K562 (cell line): Measurements from ENCODE around the gene PTBP3. TPM values are rescaled to one million over a fixed set of nuclear protein-coding genes. Genes with fewer than 3 reads are reported as not detected.

ENCODE experiments used
- CBFB ChIP-seq: sonication (generic); formaldehyde crosslinking; IDR thresholded peaks from 2 replicates; pipeline ENCODE4 v1.4.0; 2020; ENCODE audit warnings: mild to moderate bottlenecking, missing genetic modification reagents
- DDX20 ChIP-seq: fragments of 450-650 bp; IDR thresholded peaks from 2 replicates; pipeline ENCODE4 v1.6.1; 2016; ENCODE audit warnings: missing genetic modification characterization, low read depth, mild to moderate bottlenecking, missing compliant biosample characterization, moderate library complexity
- EHMT2 ChIP-seq: fragments of 450-650 bp; IDR thresholded peaks from 2 replicates; pipeline ENCODE4 v1.6.1; 2018; ENCODE audit warnings: antibody characterized with exemption
- FOXM1 ChIP-seq, 2 experiments: fragments of 450-650 bp in 1 of 2; sonication (generic) in 1 of 2; formaldehyde crosslinking in 1 of 2; IDR thresholded peaks; 2 replicates each; pipeline versions ENCODE4 v1.6.1 to v1.9.0; 2017 to 2022; ENCODE audit warnings: low read depth in 2 of 2, mild to moderate bottlenecking in 2 of 2, missing genetic modification reagents in 1 of 2, moderate library complexity in 1 of 2
- GATAD2B ChIP-seq: fragments of 450-650 bp; IDR thresholded peaks from 2 replicates; pipeline ENCODE4 v1.6.1; 2017; ENCODE audit warnings: mild to moderate bottlenecking, borderline replicate concordance
- HMGN3 ChIP-seq: IDR thresholded peaks from 2 replicates; pipeline ENCODE4 v1.6.1; 2011; ENCODE audit warnings: borderline replicate concordance, low read depth, mild to moderate bottlenecking, mixed read lengths, low read length; ENCODE audit not compliant: insufficient read length; ENCODE audit errors: extremely low read depth
- L3MBTL2 ChIP-seq: fragments of 450-650 bp; IDR thresholded peaks from 2 replicates; pipeline ENCODE4 v1.6.1; 2016; ENCODE audit warnings: mild to moderate bottlenecking, moderate library complexity
- PHF21A ChIP-seq: fragments of 450-650 bp; IDR thresholded peaks from 2 replicates; pipeline ENCODE4 v1.6.1; 2017; ENCODE audit warnings: low read depth, borderline replicate concordance
- XRCC4 ChIP-seq: IDR thresholded peaks from one replicate; pipeline ENCODE4 v1.6.1; 2011; ENCODE audit not compliant: insufficient read depth, insufficient read length; ENCODE audit errors: extremely low read depth
- polyA plus RNA-seq, 8 experiments: library from polyadenylated mRNA; depleted of rRNA in 4 of 8; stranded (reverse) in 5 of 8; unstranded in 3 of 8; fragments of >200 nt; fragmentation: Nextera tagmentation in 2 of 8; fragmentation: Illumina TruSeq in 1 of 8; extraction: Ambion mirVana in 2 of 8; extraction: Trizol in 1 of 8; gene quantifications; 2 replicates each; pipeline versions ENCODE4 v1.2.1 to v1.2.3, GENCODE V29; 2011 to 2014; ENCODE audit warnings: inconsistent platforms in 1 of 8, missing spikeins in 1 of 8
- total RNA-seq, 7 experiments: library from RNA; depleted of rRNA in 6 of 7; stranded (reverse); fragments of >200 nt in 6 of 7; fragmentation: Illumina TruSeq in 2 of 7; extraction: Trizol in 2 of 7; gene quantifications; 2 replicates each; pipeline versions ENCODE4 v1.2.1 to v1.2.3, GENCODE V29; 2011 to 2021; ENCODE audit warnings: low replicate concordance in 1 of 7
- TF ChIP-seq, protein P1 (sequence below): IDR thresholded peaks from 2 replicates; pipeline ENCODE4 v1.6.1; 2016; ENCODE audit warnings: missing genetic modification characterization, missing compliant biosample characterization
- TF ChIP-seq, protein P2 (sequence below): fragments of 250-450 bp; sonication (Bioruptor Pico); IDR thresholded peaks from 2 replicates; pipeline ENCODE4 v1.8.0; 2022; ENCODE audit warnings: inconsistent platforms
- TF ChIP-seq, protein P3 (sequence below): sonication (generic); formaldehyde crosslinking; IDR thresholded peaks from 2 replicates; pipeline ENCODE4 v1.8.0; 2022; ENCODE audit warnings: missing genetic modification reagents, mild to moderate bottlenecking, borderline replicate concordance
- TF ChIP-seq, protein P4 (sequence below): fragments of 250-450 bp; sonication (Bioruptor Pico); IDR thresholded peaks from 2 replicates; pipeline ENCODE4 v1.4.0; 2020; ENCODE audit warnings: borderline replicate concordance
- TF ChIP-seq, protein P5 (sequence below): sonication (generic); formaldehyde crosslinking; IDR thresholded peaks from 2 replicates; pipeline ENCODE4 v1.8.1; 2022; ENCODE audit warnings: missing genetic modification reagents
- TF ChIP-seq, protein P6 (sequence below): fragments of 250-450 bp; sonication (Bioruptor Pico); IDR thresholded peaks from 2 replicates; pipeline ENCODE4 v1.5.0; 2021
- TF ChIP-seq, protein P7 (sequence below): fragments of 450-650 bp; formaldehyde crosslinking; IDR thresholded peaks from 2 replicates; pipeline ENCODE4 v1.4.0; 2020; ENCODE audit warnings: mild to moderate bottlenecking

Gene PTBP3
- total and polyA plus RNA-seq, 9 of the 15 experiments (the other 6 are each of a cell fraction or from before 2014, with no cell fraction given), result 22.4 to 132 (median 68.0) TPM

DNA sequence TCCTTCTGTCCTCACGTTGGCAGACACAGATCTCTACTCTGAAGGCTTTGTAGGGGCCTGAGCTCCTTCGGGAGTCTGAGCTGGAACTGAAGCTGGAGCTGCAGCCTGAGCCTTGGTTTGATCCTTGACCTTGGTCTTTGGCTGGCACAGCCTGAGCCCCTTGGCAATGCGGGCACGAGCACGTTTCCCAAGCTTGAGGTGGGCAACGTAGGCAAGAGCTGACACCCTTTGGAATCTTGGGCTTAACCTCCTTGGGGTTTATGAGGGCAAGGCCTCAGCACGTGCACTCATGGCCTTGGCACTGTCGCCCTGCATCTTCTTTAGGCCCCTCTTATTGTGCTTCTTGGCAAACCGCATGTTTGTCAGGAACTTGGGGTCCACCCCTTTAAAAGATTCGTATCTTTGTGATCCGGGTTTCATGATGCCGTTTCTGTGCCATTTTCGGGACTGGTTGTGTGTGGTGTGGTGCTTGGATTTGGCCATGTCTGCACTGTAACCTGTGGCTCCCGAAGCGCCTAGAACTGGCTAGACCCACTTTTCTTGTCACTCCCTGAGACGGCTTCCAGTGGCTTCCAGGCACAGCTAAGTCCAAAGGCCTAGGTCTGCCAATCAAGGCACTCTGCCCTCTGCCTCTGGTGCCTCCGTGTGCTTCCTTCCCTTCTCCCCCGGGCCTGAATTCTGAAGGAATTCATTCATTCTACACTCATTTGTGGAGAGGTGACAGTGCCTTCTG is 159.8 kb downstream of the PTBP3 start (continued):
- TF ChIP-seq, protein P1, sequence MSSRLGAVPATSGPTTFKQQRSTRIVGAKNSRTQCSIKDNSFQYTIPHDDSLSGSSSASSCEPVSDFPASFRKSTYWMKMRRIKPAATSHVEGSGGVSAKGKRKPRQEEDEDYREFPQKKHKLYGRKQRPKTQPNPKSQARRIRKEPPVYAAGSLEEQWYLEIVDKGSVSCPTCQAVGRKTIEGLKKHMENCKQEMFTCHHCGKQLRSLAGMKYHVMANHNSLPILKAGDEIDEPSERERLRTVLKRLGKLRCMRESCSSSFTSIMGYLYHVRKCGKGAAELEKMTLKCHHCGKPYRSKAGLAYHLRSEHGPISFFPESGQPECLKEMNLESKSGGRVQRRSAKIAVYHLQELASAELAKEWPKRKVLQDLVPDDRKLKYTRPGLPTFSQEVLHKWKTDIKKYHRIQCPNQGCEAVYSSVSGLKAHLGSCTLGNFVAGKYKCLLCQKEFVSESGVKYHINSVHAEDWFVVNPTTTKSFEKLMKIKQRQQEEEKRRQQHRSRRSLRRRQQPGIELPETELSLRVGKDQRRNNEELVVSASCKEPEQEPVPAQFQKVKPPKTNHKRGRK (tag), result no peak
- TF ChIP-seq, protein P2, sequence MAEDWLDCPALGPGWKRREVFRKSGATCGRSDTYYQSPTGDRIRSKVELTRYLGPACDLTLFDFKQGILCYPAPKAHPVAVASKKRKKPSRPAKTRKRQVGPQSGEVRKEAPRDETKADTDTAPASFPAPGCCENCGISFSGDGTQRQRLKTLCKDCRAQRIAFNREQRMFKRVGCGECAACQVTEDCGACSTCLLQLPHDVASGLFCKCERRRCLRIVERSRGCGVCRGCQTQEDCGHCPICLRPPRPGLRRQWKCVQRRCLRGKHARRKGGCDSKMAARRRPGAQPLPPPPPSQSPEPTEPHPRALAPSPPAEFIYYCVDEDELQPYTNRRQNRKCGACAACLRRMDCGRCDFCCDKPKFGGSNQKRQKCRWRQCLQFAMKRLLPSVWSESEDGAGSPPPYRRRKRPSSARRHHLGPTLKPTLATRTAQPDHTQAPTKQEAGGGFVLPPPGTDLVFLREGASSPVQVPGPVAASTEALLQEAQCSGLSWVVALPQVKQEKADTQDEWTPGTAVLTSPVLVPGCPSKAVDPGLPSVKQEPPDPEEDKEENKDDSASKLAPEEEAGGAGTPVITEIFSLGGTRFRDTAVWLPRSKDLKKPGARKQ (CRISPR knock-in tag), result no peak
- TF ChIP-seq PHF21A (no peak), XRCC4 (no peak), GATAD2B (no peak), DDX20 (tag) (no peak), FOXM1 (IDR thresholded peaks at IDR 0.05; ENCODE audit: low read depth) (no peak), FOXM1 (CRISPR knock-in tag; IDR thresholded peaks at IDR 0.05; ENCODE audit: low read depth) (no peak; the same call in 1 of the 2 replicates), EHMT2 (no peak), L3MBTL2 (peak; percentile 24; the same call in 1 of the 2 replicates), HMGN3 (no peak), CBFB (CRISPR knock-in tag) (no peak)
- TF ChIP-seq, protein P3, sequence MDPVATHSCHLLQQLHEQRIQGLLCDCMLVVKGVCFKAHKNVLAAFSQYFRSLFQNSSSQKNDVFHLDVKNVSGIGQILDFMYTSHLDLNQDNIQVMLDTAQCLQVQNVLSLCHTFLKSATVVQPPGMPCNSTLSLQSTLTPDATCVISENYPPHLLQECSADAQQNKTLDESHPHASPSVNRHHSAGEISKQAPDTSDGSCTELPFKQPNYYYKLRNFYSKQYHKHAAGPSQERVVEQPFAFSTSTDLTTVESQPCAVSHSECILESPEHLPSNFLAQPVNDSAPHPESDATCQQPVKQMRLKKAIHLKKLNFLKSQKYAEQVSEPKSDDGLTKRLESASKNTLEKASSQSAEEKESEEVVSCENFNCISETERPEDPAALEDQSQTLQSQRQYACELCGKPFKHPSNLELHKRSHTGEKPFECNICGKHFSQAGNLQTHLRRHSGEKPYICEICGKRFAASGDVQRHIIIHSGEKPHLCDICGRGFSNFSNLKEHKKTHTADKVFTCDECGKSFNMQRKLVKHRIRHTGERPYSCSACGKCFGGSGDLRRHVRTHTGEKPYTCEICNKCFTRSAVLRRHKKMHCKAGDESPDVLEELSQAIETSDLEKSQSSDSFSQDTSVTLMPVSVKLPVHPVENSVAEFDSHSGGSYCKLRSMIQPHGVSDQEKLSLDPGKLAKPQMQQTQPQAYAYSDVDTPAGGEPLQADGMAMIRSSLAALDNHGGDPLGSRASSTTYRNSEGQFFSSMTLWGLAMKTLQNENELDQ (CRISPR knock-in tag), result no peak
- TF ChIP-seq, protein P4, sequence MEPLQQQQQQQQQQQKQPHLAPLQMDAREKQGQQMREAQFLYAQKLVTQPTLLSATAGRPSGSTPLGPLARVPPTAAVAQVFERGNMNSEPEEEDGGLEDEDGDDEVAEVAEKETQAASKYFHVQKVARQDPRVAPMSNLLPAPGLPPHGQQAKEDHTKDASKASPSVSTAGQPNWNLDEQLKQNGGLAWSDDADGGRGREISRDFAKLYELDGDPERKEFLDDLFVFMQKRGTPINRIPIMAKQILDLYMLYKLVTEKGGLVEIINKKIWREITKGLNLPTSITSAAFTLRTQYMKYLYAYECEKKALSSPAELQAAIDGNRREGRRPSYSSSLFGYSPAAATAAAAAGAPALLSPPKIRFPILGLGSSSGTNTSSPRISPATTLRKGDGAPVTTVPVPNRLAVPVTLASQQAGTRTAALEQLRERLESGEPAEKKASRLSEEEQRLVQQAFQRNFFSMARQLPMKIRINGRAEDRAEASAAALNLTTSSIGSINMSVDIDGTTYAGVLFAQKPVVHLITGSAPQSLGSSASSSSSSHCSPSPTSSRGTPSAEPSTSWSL (CRISPR knock-in tag), result no peak
- TF ChIP-seq, protein P5, sequence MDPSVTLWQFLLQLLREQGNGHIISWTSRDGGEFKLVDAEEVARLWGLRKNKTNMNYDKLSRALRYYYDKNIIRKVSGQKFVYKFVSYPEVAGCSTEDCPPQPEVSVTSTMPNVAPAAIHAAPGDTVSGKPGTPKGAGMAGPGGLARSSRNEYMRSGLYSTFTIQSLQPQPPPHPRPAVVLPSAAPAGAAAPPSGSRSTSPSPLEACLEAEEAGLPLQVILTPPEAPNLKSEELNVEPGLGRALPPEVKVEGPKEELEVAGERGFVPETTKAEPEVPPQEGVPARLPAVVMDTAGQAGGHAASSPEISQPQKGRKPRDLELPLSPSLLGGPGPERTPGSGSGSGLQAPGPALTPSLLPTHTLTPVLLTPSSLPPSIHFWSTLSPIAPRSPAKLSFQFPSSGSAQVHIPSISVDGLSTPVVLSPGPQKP (CRISPR knock-in tag), result no peak
- TF ChIP-seq, protein P6, sequence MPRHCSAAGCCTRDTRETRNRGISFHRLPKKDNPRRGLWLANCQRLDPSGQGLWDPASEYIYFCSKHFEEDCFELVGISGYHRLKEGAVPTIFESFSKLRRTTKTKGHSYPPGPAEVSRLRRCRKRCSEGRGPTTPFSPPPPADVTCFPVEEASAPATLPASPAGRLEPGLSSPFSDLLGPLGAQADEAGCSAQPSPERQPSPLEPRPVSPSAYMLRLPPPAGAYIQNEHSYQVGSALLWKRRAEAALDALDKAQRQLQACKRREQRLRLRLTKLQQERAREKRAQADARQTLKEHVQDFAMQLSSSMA (CRISPR knock-in tag), result no peak
- TF ChIP-seq, protein P7, sequence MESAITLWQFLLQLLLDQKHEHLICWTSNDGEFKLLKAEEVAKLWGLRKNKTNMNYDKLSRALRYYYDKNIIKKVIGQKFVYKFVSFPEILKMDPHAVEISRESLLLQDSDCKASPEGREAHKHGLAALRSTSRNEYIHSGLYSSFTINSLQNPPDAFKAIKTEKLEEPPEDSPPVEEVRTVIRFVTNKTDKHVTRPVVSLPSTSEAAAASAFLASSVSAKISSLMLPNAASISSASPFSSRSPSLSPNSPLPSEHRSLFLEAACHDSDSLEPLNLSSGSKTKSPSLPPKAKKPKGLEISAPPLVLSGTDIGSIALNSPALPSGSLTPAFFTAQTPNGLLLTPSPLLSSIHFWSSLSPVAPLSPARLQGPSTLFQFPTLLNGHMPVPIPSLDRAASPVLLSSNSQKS (CRISPR knock-in tag), result no peak
